Skin epidermis (tissue), 12 donors: Measurements from ENCODE around the gene CCDC157.

Experiments
- H3K27ac ChIP-seq, 21 experiments: fragments of 200-600 bp; sonication (generic) in 11 of 21; one replicate each; pipeline ENCODE4 v1.5.0; 2020; ENCODE audit warnings: mild to moderate bottlenecking in 3 of 21, inconsistent platforms in 2 of 21, moderate library complexity in 2 of 21
- H3K4me3 ChIP-seq, 7 experiments: fragments of 200-600 bp; sonication (generic) in 2 of 7; one replicate each; pipeline ENCODE4 v1.5.0; 2020; ENCODE audit warnings: inconsistent platforms in 2 of 7, mild to moderate bottlenecking in 2 of 7, moderate library complexity in 1 of 7

The CCDC157 gene

DNA sequence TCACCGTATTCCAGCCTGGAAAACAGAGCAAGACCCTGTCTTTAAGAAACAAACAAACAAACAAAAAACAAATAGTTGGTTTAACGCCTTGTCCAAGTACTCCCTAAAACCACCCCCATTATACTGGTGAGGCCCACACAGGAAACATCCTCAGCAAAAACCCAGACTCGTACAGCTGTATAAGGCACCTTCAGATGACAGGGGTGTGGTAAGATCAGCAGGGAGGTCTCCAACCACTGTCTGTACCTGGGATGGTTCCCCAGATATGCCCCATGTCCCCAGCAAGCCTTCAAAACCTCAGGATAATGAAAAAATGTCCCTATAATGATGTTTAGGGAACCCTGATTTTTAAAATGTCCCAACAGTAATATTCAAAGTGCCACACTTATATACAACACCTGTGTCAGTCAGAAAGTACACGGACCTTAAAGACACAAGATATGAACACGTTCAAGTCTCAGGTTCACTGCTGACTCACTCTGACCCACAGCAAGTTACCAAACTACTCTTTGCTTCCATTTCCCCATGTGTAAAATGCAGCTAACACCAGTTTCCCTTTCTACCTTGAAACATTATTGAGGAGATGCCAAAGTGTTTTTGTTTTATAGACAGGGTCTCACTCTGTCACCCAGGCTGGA is 9.4 kb upstream of the CCDC157 start:
- H3K4me3 ChIP-seq: no peak overlapping the region

DNA sequence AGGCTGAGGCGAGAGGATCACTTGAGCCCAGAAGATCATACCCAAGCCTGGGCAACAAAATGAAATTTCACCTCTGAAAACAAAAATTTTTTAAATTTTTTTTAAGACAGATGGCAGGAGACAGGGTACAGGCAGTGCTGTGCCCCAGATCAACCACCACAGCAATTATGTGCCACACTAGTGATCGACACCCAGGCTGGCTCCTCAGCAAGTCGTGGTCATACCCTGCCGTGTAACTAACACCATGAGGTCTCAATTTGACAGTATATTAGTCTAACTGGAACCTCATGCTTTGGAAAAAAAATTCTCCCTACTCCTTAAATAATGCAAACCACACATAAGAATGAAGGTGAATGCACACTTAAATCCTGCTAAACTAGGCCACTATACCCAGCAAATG is 8.4 kb upstream of the CCDC157 start:
- Histone ChIP-seq H3K27ac (peak overlapping the region in 13 of 21 experiments; percentile 0 to 76 (median 38)), H3K4me3 (no peak overlapping the region)

More for the DNA sequence above, 9.4 kb upstream of the CCDC157 start:
- peak overlapping the region in 5 of 21 experiments; percentile 5 to 76 (median 44) for H3K27ac ChIP-seq

DNA sequence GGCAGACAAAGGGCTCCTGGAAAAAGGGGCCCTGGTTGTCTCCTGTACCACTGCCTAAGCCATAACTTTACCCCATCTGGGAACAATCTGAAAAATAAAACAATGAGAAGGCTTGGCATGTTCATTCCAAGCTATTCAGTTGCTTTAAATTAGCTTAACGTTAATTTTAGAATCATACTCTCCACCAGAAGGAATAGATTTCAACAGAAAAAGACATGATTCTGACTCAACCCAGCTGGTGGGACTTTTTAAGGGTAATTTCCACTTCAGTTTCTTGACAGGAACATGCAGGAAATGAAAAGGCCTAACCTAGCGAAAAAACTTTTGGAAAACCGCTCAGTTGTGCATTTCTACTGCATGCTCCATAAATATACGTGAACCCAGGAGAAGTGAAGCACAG is 8.0 kb upstream of the CCDC157 start:
- no peak overlapping the region for H3K4me3 ChIP-seq
- H3K27ac ChIP-seq: peak overlapping the region in 11 of 21 experiments; percentile 0 to 76 (median 38)

DNA sequence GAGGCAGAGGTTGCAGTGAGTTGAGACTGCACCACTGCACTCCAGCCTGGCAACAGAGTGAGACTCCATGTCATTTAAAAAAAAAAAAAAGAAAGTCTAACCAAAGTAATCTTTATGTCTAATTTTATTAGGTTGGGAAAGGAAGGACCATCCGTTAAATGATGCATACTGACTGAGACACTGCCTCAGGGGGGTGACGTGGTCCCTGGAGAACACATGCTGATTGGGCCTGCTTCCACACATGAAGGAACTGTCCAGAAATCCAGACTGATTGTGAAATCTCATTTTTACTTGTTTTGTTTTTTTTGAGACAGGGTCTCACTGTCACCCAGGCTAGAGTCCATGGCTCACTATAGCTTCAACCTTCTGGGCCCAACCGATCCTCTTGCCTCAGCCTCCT is 5.6 kb upstream of the CCDC157 start:
- Histone ChIP-seq H3K4me3 (no peak overlapping the region), H3K27ac (no peak overlapping the region)

DNA sequence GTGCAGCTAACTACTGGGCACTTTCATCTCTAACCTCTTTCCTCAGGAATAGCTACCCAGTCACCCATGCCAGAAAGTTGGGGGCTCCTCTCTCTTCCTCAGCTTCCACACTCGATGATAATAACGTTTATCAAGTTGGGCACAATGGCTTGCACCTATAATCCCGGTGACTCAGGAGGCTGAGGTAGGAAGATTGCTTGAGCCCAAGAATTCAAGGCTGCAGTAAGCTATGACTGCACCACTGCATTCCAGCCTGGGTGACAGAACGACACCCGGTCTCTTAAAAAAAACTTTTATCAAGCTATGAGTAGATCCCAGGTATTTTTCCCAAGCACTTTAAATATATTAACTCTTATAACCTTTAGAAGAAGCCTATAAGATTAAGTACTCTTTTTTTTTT is 2.2 kb upstream of the CCDC157 start:
- H3K4me3 ChIP-seq: no peak overlapping the region

DNA sequence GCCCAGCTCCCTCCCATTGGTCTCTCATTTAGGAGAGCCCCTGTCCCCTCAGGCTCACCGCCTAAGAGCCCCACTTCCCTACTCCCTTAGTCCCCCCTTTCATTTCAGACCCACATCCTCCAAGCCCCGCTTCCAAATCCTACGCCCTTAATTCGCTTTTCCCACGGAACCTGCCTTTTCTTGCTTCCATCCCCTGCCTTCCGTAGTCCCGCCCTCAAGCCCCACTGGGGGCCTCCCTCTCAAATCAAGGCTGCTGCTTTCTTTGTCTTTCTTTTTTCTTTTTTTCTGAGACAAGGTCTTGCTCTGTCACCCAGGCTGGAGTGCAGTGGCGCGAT is 396 bp downstream of the CCDC157 start:
- Histone ChIP-seq H3K4me3 (peak overlapping the region; percentile 65 to 94 (median 81)), H3K27ac (peak overlapping the region in 16 of 21 experiments; percentile 90 to 100 (median 96))

More for the DNA sequence above, 2.2 kb upstream of the CCDC157 start:
- peak overlapping the region in 3 of 21 experiments; percentile 4 to 96 (median 95) for H3K27ac ChIP-seq

DNA sequence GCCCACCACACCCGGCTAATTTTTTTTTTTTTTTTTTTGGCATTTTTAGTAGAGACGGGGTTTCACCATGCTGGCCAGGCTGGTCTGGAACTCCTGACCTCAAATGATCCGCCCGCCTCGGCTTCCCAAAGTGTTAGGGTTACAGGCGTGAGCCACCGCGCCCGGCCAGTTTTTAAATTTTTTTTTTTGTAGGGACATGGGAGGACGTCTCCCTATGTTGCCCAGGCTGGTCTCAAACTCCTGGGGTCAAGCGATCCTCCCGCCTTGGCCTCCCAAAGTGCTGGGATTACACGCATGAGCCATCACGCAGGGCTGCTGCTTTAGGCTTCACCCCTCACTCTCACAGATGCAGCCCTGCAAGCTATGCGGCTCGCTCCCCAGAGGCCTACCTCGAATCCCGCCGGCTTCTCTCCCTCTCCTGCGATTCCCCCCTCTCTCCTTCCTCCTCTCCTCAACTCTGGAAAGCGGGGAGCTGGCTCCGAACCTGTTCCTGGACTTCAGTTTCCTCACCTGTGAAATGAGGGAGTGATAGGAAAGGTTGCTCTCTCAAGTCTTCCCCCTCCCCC is 926 bp downstream of the CCDC157 start:
- peak overlapping the region in 4 of 7 experiments; percentile 67 to 94 (median 86) for H3K4me3 ChIP-seq

DNA sequence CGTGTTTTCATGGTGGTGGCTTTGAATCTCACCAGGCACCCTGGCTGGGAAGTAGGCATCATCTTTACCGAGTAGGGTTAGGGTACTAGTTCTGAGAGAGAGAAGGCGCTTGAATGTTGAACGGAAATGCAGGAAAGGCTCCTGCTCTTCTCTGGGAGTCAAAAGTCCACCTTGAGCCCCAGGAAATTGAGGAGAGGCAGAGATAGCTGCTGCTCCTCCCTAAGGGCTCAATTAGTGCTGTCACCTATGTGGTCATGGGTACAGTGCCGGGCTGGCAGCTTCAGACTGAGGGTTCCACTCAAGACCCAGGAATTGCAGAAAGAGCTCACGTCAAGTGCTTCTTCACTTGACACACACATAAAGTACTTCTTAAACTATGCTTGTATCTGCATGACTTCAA is 1.7 kb downstream of the CCDC157 start:
- no peak overlapping the region for H3K4me3 ChIP-seq
- no peak overlapping the region for H3K27ac ChIP-seq

More for the DNA sequence above, 926 bp downstream of the CCDC157 start:
- H3K27ac ChIP-seq: peak overlapping the region in 3 of 21 experiments; percentile 95 to 99 (median 96)

DNA sequence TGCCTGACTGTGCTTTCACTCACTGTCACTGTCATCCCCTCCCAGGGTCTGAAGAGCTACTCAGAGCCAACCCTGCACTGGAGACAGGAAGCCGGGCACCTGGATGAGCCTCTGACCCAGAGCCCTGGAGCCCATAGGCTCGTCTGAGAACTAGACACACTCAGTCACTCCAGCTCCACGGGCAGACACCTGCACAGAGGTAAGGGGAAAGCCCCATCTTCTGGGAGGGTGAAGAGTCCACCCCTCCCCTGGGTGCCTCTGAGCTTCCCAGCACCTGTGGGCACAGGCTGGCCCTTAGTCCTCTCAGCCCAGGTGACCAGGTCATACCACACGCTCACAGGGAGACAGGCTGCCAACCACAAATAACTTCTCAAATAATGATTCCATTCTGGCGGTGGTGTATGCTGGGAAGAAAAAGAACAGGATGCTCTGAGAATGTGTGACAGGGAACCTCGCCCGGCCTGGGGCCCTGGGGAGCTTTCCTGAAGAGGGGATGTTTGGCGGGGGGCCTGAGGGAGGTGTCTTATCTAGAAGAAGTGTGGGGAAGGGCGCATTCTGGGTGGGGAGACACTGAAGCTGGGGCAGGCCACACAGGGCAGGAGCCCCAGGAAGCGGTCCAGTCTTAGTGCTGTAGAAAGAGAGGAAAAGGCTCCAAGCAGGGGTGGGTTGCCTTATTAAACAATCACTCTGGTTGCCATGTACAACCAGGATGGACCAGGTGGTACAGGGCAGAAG is 5.3 kb downstream of the CCDC157 start:
- no peak overlapping the region for H3K27ac ChIP-seq
- H3K4me3 ChIP-seq: no peak overlapping the region

DNA sequence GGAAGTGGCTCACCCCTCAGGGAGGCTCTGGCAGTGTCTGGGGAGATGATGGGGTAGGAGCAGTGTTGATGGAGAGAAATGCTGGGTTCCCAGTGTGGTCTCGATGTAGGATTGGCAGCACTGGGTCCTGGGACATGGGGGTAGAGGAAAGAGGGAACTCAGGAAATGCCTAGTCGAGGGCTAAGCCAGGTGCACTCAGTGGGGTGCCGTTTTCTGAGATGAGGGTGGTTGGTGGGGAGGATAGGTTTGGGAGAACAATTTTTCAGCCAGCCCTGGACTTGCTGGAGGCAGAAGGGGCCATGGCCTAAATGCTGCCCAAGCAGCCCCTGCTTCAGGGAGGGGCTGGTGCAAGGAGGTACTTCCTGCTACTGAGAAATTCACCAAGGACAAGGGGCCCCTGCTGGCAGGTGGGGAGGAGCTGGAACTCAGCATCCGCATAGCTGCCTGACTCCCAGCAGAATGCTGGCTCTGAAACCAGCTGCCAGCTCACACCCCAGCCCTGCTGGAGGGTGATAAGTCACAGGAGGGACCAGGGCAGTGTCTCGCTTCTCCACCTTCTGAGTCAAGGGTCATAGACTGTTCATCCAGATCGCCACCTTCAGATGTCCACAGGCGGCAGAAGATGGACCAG is 6.0 kb downstream of the CCDC157 start:
- Histone ChIP-seq H3K27ac (no peak overlapping the region), H3K4me3 (no peak overlapping the region)

DNA sequence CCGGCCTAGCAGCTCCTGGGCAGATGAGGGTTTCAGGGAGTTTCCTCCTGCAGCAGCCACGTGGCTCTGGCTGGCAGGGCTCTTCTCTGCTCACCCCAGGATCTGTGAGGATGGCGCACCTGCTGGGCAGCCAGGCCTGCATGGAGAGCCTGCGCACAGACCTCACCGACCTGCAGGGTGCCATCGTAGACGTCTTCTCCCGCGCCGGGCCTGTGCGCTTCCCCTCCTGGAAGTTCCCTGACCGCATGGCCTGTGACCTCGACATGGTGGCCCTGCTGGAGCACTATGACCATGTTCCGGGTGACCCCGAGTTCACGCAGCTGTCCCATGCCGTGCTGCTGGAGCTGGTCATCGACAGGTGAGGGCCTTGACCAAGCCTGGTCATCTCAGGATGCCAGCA is 9.1 kb downstream of the CCDC157 start:
- Histone ChIP-seq H3K4me3 (no peak overlapping the region), H3K27ac (no peak overlapping the region)

DNA sequence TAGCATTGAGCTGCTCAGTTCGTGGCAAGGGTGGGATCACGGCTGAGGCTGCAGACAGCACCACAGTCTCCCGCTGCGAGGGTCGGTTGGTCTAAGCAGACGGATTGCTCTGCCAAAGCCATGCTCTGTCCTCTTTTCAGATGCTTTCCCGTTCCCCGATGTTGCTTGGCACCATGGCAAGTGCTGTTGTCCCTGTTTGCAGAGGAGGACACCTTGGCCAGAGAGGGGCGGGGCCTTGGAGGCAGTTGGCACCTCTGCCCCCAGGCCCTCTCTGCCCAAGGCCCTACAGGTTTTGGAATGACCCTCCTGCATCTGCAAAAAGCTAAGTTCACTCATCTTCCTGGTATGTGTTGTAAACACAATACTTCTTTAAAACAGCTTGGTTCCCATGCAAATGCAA is 11.6 kb downstream of the CCDC157 start:
- no peak overlapping the region for H3K4me3 ChIP-seq
- H3K27ac ChIP-seq: no peak overlapping the region

DNA sequence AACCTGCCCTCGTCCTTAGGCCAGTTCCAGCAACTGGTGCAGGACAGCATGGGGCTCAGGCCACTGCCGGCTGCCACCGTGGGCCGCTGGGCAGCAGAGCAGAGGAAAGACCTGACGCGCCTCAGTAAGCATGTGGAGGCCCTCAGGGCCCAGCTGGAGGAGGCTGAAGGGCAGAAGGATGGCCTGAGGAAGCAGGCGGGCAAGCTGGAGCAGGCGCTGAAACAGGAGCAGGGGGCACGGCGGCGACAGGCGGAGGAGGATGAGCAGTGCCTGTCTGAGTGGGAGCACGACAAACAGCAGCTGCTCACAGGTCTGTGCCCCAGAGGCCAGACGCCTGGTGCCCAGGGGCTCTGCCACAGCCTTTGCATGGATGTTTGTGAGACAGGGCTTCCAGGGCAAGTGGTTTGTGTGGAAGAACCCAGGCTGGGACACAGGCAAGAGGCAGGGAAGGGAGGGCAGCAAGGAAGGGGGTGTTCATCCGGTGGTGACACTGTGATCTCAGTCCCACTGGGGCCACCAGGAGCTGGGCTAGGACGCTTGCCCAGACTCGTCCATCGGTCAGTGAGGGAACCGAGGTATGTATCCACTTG is 13.9 kb downstream of the CCDC157 start:
- Histone ChIP-seq H3K27ac (no peak overlapping the region), H3K4me3 (no peak overlapping the region)

DNA sequence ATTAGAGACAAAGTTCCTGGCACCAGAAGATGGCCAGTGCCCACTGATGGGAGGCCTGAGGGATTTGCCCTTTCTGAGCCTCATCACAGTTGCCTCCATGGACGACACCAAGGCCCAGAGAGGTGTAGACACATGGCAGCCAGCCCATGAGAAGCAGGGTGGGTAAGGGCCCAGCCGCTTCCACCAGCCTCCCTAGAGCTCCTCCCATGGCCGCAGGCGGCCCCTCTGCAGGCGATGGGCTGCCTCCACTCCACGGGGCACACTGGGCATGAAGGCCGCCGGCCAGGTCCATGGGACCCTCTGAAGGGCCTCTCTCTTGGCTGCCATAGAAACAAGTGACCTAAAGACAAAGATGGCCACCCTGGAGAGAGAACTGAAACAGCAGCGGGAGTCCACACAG is 14.5 kb downstream of the CCDC157 start:
- H3K27ac ChIP-seq: no peak overlapping the region
- H3K4me3 ChIP-seq: no peak overlapping the region

DNA sequence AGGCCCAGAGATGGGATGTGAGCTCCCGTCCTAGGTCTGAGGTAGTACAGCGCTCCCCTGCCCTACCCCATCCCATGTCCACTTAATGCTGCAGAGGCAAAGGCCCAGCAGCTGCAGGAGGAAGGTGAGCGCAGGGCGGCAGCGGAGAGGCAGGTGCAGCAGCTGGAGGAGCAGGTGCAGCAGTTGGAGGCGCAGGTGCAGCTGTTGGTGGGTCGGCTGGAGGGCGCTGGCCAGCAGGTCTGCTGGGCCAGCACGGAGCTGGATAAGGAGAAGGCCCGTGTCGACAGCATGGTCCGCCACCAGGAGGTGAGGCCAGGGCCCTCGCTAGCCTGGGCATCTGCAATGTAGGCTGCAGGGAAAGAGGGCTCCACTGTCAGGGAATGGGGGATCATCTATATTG is 15.2 kb downstream of the CCDC157 start:
- H3K4me3 ChIP-seq: no peak overlapping the region

DNA sequence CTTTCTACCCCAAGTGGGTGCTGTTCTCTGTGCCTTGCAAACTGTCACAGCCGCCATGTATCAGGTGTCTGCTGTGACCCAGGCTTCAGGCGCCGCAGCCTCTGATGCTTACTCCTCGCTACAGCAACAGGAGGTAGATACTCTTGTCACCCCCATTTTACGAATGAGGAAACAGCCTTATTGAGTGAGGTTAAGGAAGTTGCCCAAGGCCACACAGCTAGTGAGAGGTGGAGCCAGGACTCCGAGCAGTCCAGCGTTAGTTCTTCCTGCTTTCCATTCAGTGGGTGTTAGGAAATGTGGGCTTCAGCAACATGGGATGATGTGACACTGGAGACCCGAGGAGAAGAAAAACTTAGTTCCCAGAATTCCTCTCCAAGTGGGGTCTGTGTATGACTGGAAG is 16.1 kb downstream of the CCDC157 start:
- Histone ChIP-seq H3K4me3 (no peak overlapping the region), H3K27ac (peak overlapping the region in 1 of 21 experiments; percentile 39)

More for the DNA sequence above, 15.2 kb downstream of the CCDC157 start:
- H3K27ac ChIP-seq: no peak overlapping the region

DNA sequence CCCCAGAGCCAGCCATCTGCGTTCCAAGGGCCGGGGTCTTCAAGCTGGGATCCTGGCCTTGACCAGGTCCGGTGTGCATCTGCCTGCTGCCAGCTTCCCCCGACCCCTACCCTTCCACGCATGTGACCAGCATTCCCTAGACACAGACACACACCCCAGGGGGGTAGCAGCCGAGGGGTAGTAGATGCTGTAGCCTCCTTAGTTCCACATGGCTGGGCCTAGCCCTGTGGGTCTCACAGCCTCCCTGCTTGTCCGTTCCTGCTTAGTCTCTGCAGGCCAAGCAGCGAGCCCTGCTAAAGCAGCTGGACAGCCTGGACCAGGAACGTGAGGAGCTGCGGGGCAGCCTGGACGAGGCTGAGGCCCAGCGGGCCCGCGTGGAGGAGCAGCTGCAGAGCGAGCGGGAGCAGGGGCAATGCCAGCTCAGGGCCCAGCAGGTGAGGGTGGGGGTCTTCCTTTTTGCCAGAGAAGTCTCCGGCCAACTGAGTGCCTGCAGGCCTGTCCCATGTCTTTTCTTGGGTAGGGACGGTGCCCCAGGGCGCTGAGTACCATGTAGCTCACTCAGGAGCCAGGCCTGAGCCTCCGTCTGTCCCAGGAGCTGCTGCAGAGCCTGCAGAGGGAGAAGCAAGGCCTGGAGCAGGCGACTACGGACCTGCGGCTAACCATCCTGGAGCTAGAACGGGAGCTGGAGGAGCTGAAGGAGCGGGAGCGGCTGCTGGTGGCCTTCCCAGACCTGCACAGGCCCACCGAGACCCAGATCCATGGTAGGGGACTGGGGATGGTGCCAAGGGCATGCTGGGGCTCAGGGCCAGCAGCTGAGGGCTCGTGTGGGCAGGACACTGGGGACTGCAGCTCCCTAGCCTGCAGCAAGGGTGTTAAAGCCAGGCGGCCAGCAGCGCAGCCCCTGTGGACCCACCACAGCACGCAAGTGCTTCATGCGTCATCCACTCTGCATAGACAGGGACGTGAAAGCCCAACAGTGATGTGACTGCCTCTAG is 16.8 kb downstream of the CCDC157 start:
- Histone ChIP-seq H3K27ac (peak overlapping the region in 1 of 21 experiments; percentile 39), H3K4me3 (no peak overlapping the region)

DNA sequence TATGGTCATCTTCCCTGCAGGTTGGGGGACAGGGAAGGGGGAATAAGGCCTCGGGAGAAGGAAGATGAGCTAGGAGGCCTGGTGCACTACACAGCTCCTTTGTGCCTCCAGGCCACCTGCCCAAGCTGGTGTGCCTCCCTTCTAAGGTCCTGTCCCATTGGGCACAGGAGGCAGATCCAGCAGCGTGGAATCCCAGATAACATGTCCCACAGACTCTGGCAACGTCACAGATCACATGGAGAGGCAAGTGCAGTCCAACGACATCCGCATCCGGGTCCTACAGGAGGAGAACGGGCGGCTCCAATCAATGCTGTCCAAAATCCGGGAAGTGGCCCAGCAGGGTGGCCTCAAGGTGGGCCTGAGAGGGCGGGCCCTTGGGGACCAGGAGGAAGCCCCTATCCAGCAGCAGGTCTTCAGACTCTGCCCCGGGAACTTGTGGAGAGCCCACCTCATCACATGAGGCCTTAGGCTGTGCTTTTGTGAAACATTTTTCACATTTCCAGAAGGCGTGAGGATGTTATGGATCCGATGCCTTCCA is 18.6 kb downstream of the CCDC157 start:
- Histone ChIP-seq H3K4me3 (no peak overlapping the region), H3K27ac (no peak overlapping the region)

DNA sequence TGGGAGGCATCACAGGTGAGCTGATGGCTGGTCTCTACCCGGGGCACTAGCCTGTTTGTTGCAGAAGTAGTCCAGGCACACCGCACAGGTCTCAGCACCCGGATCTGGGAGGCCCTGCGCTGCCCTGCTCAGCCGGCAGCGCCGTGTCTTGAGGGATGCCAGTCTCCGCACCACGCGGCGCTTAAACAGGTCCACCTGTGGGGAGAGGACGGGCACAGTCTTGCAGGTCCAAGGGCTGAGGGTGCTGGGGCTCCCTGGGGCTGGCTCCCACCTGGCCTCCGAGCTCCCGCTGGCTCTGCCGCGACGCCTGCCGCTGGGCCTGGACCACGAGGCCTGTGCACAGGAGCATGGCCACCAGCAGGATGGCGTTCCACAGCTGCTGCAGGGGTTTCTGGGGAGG is 23.2 kb downstream of the CCDC157 start:
- Histone ChIP-seq H3K4me3 (no peak overlapping the region), H3K27ac (no peak overlapping the region)
